GM12878 (cell line): Measurements from ENCODE around the gene APBA1. TPM values are rescaled to one million over a fixed set of nuclear protein-coding genes. Genes with fewer than 3 reads are reported as not detected.

Source experiments
- ATAC-seq: fragments of 200-7000 bp; cut with Tn5 transposase; 3 replicates; pipeline ENCODE4 v1.9.1; 2020; ENCODE audit warnings: mild to moderate bottlenecking, moderate library complexity
- BruUV-seq: library from RNA; stranded (reverse); fragments of 400-500 nt; replicated peaks from 2 replicates; lab custom pipeline; 2021; lab: Mats Ljungman, UMichigan
- CTCF ChIA-PET: fragments of 300-600 bp; sonication (Branson Sonifier 250); formaldehyde crosslinking; extraction: SDS; loops from one replicate; lab custom pipeline; 2021; ENCODE audit warnings: inconsistent platforms; lab: Yijun Ruan, JAX
- POLR2A ChIA-PET: fragments of 350-600 bp; formaldehyde crosslinking; extraction: SDS; loops from one replicate; lab custom pipeline; 2021; ENCODE audit warnings: inconsistent platforms; lab: Charles Lee
- RAD21 ChIA-PET: fragments of 300-600 bp; sonication (Branson Sonifier 250); formaldehyde crosslinking; loops from one replicate; lab custom pipeline; 2023; ENCODE audit warnings: antibody characterized with exemption; ENCODE audit not compliant: unreplicated experiment; lab: Charles Lee
- SMC1A ChIA-PET: fragments of 300-600 bp; sonication (Branson Sonifier 250); formaldehyde crosslinking; loops from one replicate; lab custom pipeline; 2023; ENCODE audit not compliant: unreplicated experiment, uncharacterized antibody; lab: Charles Lee
- DNase-seq: peaks from one replicate; pipeline ENCODE4 v3.0.0-alpha.2; 2011; ENCODE audit warnings: low read depth, low spot score
- FAIRE-seq: peaks from 3 replicates; lab custom pipeline; 2011; peaks lifted over from hg19 to GRCh38; lab: Jason Lieb, UNC
- H2AFZ ChIP-seq: 2 replicates; pipeline ENCODE4 v1.6.0; 2011; ENCODE audit warnings: low read depth, low read length, control low read depth; ENCODE audit not compliant: control insufficient read depth
- H3K27ac ChIP-seq: 2 replicates; pipeline ENCODE4 v1.5.1; 2011; ENCODE audit warnings: control low read depth; ENCODE audit not compliant: control insufficient read depth, insufficient read depth
- H3K27me3 ChIP-seq, 2 experiments: replicated peaks in 1 of 2; 2 replicates each; pipeline versions ENCODE4 v1.6.0 to v1.6.1; 2011; ENCODE audit warnings: low read length in 1 of 2; ENCODE audit not compliant: control insufficient read depth in 2 of 2, insufficient read depth in 2 of 2
- H3K36me3 ChIP-seq, 2 experiments: 2 replicates each; pipeline ENCODE4 v1.5.1; 2011; ENCODE audit warnings: low read length in 1 of 2; ENCODE audit not compliant: control insufficient read depth in 2 of 2, insufficient read depth in 2 of 2
- H3K4me1 ChIP-seq: 2 replicates; pipeline ENCODE4 v1.6.1; 2011; ENCODE audit warnings: mild to moderate bottlenecking, low read length, moderate library complexity, mixed read lengths; ENCODE audit not compliant: control insufficient read depth, insufficient read depth
- H3K4me2 ChIP-seq: 2 replicates; pipeline ENCODE4 v1.6.0; 2011; ENCODE audit warnings: control low read depth; ENCODE audit not compliant: control insufficient read depth, insufficient read depth
- H3K4me3 ChIP-seq: fragments of 200-600 bp; sonication (generic); 2 replicates; pipeline ENCODE4 v1.5.1; 2016
- H3K79me2 ChIP-seq: 2 replicates; pipeline ENCODE4 v1.6.0; 2011; ENCODE audit warnings: low read length; ENCODE audit not compliant: control insufficient read depth, insufficient read depth
- H3K9ac ChIP-seq: 2 replicates; pipeline ENCODE4 v1.8.0; 2011; ENCODE audit warnings: low read length, control low read depth, mixed read lengths; ENCODE audit not compliant: control insufficient read depth, insufficient read depth
- H3K9me3 ChIP-seq: replicated peaks from 3 replicates; pipeline ENCODE4 v1.5.1; 2011; ENCODE audit warnings: mild to moderate bottlenecking, low read length; ENCODE audit not compliant: control insufficient read depth, insufficient read depth
- H4K20me1 ChIP-seq: 2 replicates; pipeline ENCODE4 v1.6.0; 2011; ENCODE audit not compliant: control insufficient read depth, insufficient read depth
- CTCF ChIP-seq, 3 experiments: IDR thresholded peaks in 2 of 3; conservative IDR thresholded peaks in 1 of 3; 2 replicates each; pipeline ENCODE4 v1.5.1; 2011; ENCODE audit warnings: low read depth in 3 of 3, low read length in 3 of 3, mild to moderate bottlenecking in 3 of 3, control low read depth in 2 of 3, moderate library complexity in 2 of 3, inconsistent platforms in 1 of 3, mixed read lengths in 1 of 3; ENCODE audit not compliant: control insufficient read depth in 2 of 3, insufficient read depth in 1 of 3; ENCODE audit errors: extremely low read depth in 1 of 3
- MEF2A ChIP-seq: IDR thresholded peaks from 2 replicates; pipeline ENCODE4 v1.6.1; 2011; ENCODE audit warnings: low read depth, mild to moderate bottlenecking, low read length, moderate library complexity; ENCODE audit not compliant: insufficient read depth
- PAX8 ChIP-seq: fragments of 450-650 bp; IDR thresholded peaks from 2 replicates; pipeline ENCODE4 v1.6.1; 2017; ENCODE audit warnings: mild to moderate bottlenecking, moderate library complexity
- PBX3 ChIP-seq: IDR thresholded peaks from 2 replicates; pipeline ENCODE4 v1.6.1; 2011; ENCODE audit warnings: mild to moderate bottlenecking, low read depth, low read length, moderate library complexity; ENCODE audit not compliant: insufficient replicate concordance
- PKNOX1 ChIP-seq: fragments of 450-650 bp; IDR thresholded peaks from 2 replicates; pipeline ENCODE4 v1.6.1; 2016; ENCODE audit warnings: mild to moderate bottlenecking
- RAD51 ChIP-seq: fragments of 450-650 bp; IDR thresholded peaks from 2 replicates; pipeline ENCODE4 v1.6.1; 2016; ENCODE audit warnings: moderate library complexity, mild to moderate bottlenecking, inconsistent platforms
- RUNX3 ChIP-seq: IDR thresholded peaks from 2 replicates; pipeline ENCODE4 v1.6.1; 2012; ENCODE audit warnings: low read length, inconsistent platforms
- WGBS: methylation state at CpG from one replicate; pipeline ENCODE4 v1.1.6; 2016; ENCODE audit warnings: low lambda C conversion rate; ENCODE audit not compliant: insufficient replicate concordance, insufficient coverage; ENCODE audit errors: missing lambda C conversion rate; 5-methylcytosine and 5-hydroxymethylcytosine counted together
- in situ Hi-C: fragments of 300-500 bp; cut with MboI; formaldehyde crosslinking; loops from 9 replicates; pipeline ENCODE4 v1.14.3; 2018; ENCODE audit warnings: mixed read lengths
- intact Hi-C: fragments of 100-400 bp; cut with micrococcal nuclease; formaldehyde crosslinking; loops from one replicate; pipeline ENCODE4 v1.14.2; 2022; ENCODE audit not compliant: unreplicated experiment
- polyA plus RNA-seq, 11 experiments: library from polyadenylated mRNA; depleted of rRNA in 4 of 11; unstranded in 6 of 11; stranded (reverse) in 5 of 11; fragments of >200 nt; fragmentation: Nextera tagmentation in 4 of 11; fragmentation: Illumina TruSeq in 1 of 11; extraction: Ambion mirVana in 4 of 11; extraction: Trizol in 1 of 11; gene quantifications; 1 replicate in 1 of 11; 2 replicates in 10 of 11; pipeline versions ENCODE4 v1.2.1 to v1.2.3, GENCODE V29; 2011 to 2016; ENCODE audit warnings: inconsistent platforms in 2 of 11, missing spikeins in 2 of 11, low read depth in 1 of 11
- total RNA-seq, 4 experiments: library from RNA; depleted of rRNA in 3 of 4; stranded (reverse); fragments of >200 nt in 3 of 4; fragmentation: Illumina TruSeq in 1 of 4; extraction: Trizol in 1 of 4; gene quantifications; 2 replicates each; pipeline versions ENCODE4 v1.2.1 to v1.2.3, GENCODE V29; 2013 to 2021

APBA1 gene
- total and polyA plus RNA-seq, 10 of the 15 experiments (the other 5 are each of a cell fraction or from before 2014, with no cell fraction given) = 0.01 to 1.3 (median 0.05) TPM; not detected in 7

GRCh38 chr9:69432623-69433022, 239.5 kb downstream of the APBA1 start (continued):
- TF ChIP-seq CTCF (IDR thresholded peaks at IDR 0.05 in 2 of 3, conservative IDR thresholded peaks at IDR 0.05 in 1 of 3; ENCODE audit: control insufficient read depth in 2 of 3, extremely low read depth in 1 of 3, insufficient read depth in 1 of 3, low read depth in 3 of 3, low read length in 3 of 3) (no peak), PAX8 (no peak), RUNX3 (no peak), RAD51 (no peak), PBX3 (no peak)
- TF ChIP-seq, all 136 proteins: peak for 0

- Histone ChIP-seq H3K79me2 (no peaks in the 10 kb centered on the region), H3K27me3 (peaks cover 0 to 3% of the 10 kb centered on the region in 2 experiments; a peak in 2 of 4 replicates), H3K9ac (no peak overlapping the region), H4K20me1 (no peaks in the 10 kb centered on the region), H3K36me3 (no peaks in the 10 kb centered on the region), H3K4me3 (no peak overlapping the region), H2AFZ (no peak overlapping the region), H3K9me3 (no peaks in the 10 kb centered on the region), H3K4me2 (no peak overlapping the region), H3K27ac (no peak overlapping the region), H3K4me1 (no peaks in the 10 kb centered on the region)
- SMC1A ChIA-PET = interaction anchor here (1.0 kb wide), 1 partner anchor 127 kb away, joined by 3 read pairs; no protein-coding TSS in a partner anchor
- intact Hi-C loops (no loop called here), in situ Hi-C loops (no loop called here)
- no TSS peak for BruUV-seq
- 0% methylated on average over 1 of the region's 1 CpG for WGBS
- peak; percentile 27 for FAIRE-seq
- ATAC-seq = no peak
- no peak for DNase-seq
- RAD21 ChIA-PET = interaction anchor here (1.1 kb wide), 1 partner anchor 9 kb away, joined by 4 read pairs; no protein-coding TSS in a partner anchor
- no peak for TF ChIP-seq MEF2A
- peak; percentile 89 for TF ChIP-seq PKNOX1
- TF ChIP-seq, all 136 proteins: peak for 1
- CTCF ChIA-PET = no interaction called here
- POLR2A ChIA-PET = no interaction called here
Measured at GRCh38 chr9:69431777-69432176, 240.4 kb downstream of the APBA1 start.
